HEK293 (cell line): ENCODE results near the gene SLC38A5.

Experiments
- CTCF ChIP-seq: fragments of 450-650 bp; formaldehyde crosslinking; IDR thresholded peaks from 2 replicates; pipeline ENCODE4 v1.5.1; 2016; ENCODE audit warnings: missing biosample characterization, missing genetic modification characterization
- KLF10 ChIP-seq: fragments of 450-650 bp; IDR thresholded peaks from 2 replicates; pipeline ENCODE4 v1.5.1; 2018; ENCODE audit warnings: missing biosample characterization, mild to moderate bottlenecking, missing genetic modification characterization
- PRDM10 ChIP-seq: fragments of 450-650 bp; formaldehyde crosslinking; IDR thresholded peaks from 2 replicates; pipeline ENCODE4 v1.5.1; 2016; ENCODE audit warnings: missing biosample characterization, missing genetic modification characterization
- REPIN1 ChIP-seq: fragments of 450-650 bp; formaldehyde crosslinking; IDR thresholded peaks from 2 replicates; pipeline ENCODE4 v1.5.1; 2017; ENCODE audit warnings: missing biosample characterization, missing genetic modification characterization, low read depth
- SP2 ChIP-seq: fragments of 450-650 bp; formaldehyde crosslinking; IDR thresholded peaks from 2 replicates; pipeline ENCODE4 v1.5.1; 2016; ENCODE audit warnings: missing biosample characterization, missing genetic modification characterization
- TSHZ1 ChIP-seq: fragments of 450-650 bp; formaldehyde crosslinking; IDR thresholded peaks from 2 replicates; pipeline ENCODE4 v1.5.1; 2016; ENCODE audit warnings: missing biosample characterization, missing genetic modification characterization, borderline replicate concordance
- ZFHX2 ChIP-seq: fragments of 450-650 bp; formaldehyde crosslinking; conservative IDR thresholded peaks from 2 replicates; pipeline ENCODE4 v1.5.1; 2016; ENCODE audit warnings: missing biosample characterization, missing genetic modification characterization
- ZNF114 ChIP-seq: fragments of 450-650 bp; formaldehyde crosslinking; IDR thresholded peaks from 2 replicates; pipeline ENCODE4 v1.5.0; 2017; ENCODE audit warnings: missing biosample characterization, missing genetic modification characterization
- ZNF2 ChIP-seq: fragments of 450-650 bp; formaldehyde crosslinking; IDR thresholded peaks from 2 replicates; pipeline ENCODE4 v1.5.1; 2016; ENCODE audit warnings: missing biosample characterization, missing genetic modification characterization
- ZNF274 ChIP-seq, 2 experiments: fragments of 200-500 bp in 1 of 2; fragments of 450-650 bp in 1 of 2; sonication (Bioruptor generic) in 1 of 2; formaldehyde crosslinking in 1 of 2; IDR thresholded peaks; 2 replicates each; pipeline versions ENCODE4 v1.5.1 to v1.6.1; 2014 to 2016; ENCODE audit warnings: borderline replicate concordance in 1 of 2, inconsistent platforms in 1 of 2, low read length in 1 of 2, missing biosample characterization in 1 of 2, missing genetic modification characterization in 1 of 2
- ZNF423 ChIP-seq: fragments of 450-650 bp; formaldehyde crosslinking; IDR thresholded peaks from 2 replicates; pipeline ENCODE4 v1.5.1; 2016; ENCODE audit warnings: missing biosample characterization, missing genetic modification characterization
- ZNF677 ChIP-seq: fragments of 450-650 bp; IDR thresholded peaks from 2 replicates; pipeline ENCODE4 v1.5.0; 2018; ENCODE audit warnings: missing biosample characterization, mild to moderate bottlenecking, missing genetic modification characterization, moderate library complexity
- ZNF747 ChIP-seq: fragments of 450-650 bp; formaldehyde crosslinking; IDR thresholded peaks from 2 replicates; pipeline ENCODE4 v1.5.1; 2016; ENCODE audit warnings: missing biosample characterization, missing genetic modification characterization
- ZNF785 ChIP-seq: fragments of 450-650 bp; formaldehyde crosslinking; IDR thresholded peaks from 2 replicates; pipeline ENCODE4 v1.5.1; 2016; ENCODE audit warnings: missing biosample characterization, missing genetic modification characterization

GRCh38 chrX:48515842-48516241 is 45.8 kb upstream of the SLC38A5 start:
- TF ChIP-seq CTCF (tag by site-specific recombination): no peak
- TF ChIP-seq ZFHX2 (tag by site-specific recombination): no peak
- TF ChIP-seq ZNF747 (tag by site-specific recombination): no peak
- TF ChIP-seq ZNF677 (tag by site-specific recombination): no peak
- TF ChIP-seq ZNF274 (IDR thresholded peaks at IDR 0.05; ENCODE audit: low read length): no peak
- TF ChIP-seq ZNF274 (tag by site-specific recombination; IDR thresholded peaks at IDR 0.05; ENCODE audit: borderline replicate concordance): no peak
- no peak for TF ChIP-seq KLF10 (tag by site-specific recombination)
- no peak for TF ChIP-seq REPIN1 (tag by site-specific recombination)
- TF ChIP-seq ZNF423 (tag by site-specific recombination): no peak
- TF ChIP-seq TSHZ1 (tag by site-specific recombination): no peak
- TF ChIP-seq ZNF2 (tag by site-specific recombination): no peak
- TF ChIP-seq SP2: no peak
- no peak for TF ChIP-seq ZNF785 (tag by site-specific recombination)
- no peak for TF ChIP-seq ZNF114
- TF ChIP-seq PRDM10 (tag by site-specific recombination): no peak
